Endodermal cell (in vitro differentiated cells): ENCODE measurements around the gene RBL2. TPM values are rescaled to one million over a fixed set of nuclear protein-coding genes. Genes with fewer than 3 reads are reported as not detected.
"Not testable (repeated sequence)": the region's sequence is repeated elsewhere in the genome, so short reads cannot be mapped to it uniquely, and the experiment has no call there.

ENCODE experiments used
- DNase-seq: peaks from one replicate; pipeline ENCODE4 v3.0.0-alpha.2; 2017
- H3K27ac ChIP-seq: 2 replicates; pipeline ENCODE4 v1.5.1; 2013; ENCODE audit warnings: mild to moderate bottlenecking, low read depth, low read length, moderate library complexity
- H3K27me3 ChIP-seq: 2 replicates; pipeline ENCODE4 v1.6.1; 2013; ENCODE audit warnings: mild to moderate bottlenecking, low read length, moderate library complexity; ENCODE audit not compliant: insufficient read depth, control insufficient read depth, poor library complexity, severe bottlenecking
- H3K36me3 ChIP-seq: 2 replicates; pipeline ENCODE4 v1.7.0; 2013; ENCODE audit warnings: mild to moderate bottlenecking, low read length, moderate library complexity; ENCODE audit not compliant: control insufficient read depth, insufficient read depth
- H3K4me1 ChIP-seq: one replicate; pipeline ENCODE4 v1.7.0; 2013; ENCODE audit warnings: low read length; ENCODE audit not compliant: control insufficient read depth, insufficient read depth
- H3K4me3 ChIP-seq: 2 replicates; pipeline ENCODE4 v1.5.1; 2013; ENCODE audit warnings: mild to moderate bottlenecking, low read length, moderate library complexity
- H3K9ac ChIP-seq: 2 replicates; pipeline ENCODE4 v1.6.1; 2013; ENCODE audit warnings: mild to moderate bottlenecking, low read length, moderate library complexity; ENCODE audit not compliant: poor library complexity, severe bottlenecking; ENCODE audit errors: extremely low read depth
- H3K9me3 ChIP-seq: 2 replicates; pipeline ENCODE4 v1.6.1; 2013; ENCODE audit warnings: mild to moderate bottlenecking, low read length, moderate library complexity; ENCODE audit not compliant: control insufficient read depth
- H3K27ac Mint-ChIP-seq: 2 replicates; pipeline ENCODE4 v1.8.0; 2020; ENCODE audit warnings: mixed read lengths
- H3K27me3 Mint-ChIP-seq: 2 replicates; pipeline ENCODE4 v1.8.0; 2021; ENCODE audit warnings: mild to moderate bottlenecking, mixed read lengths; ENCODE audit not compliant: insufficient read depth
- H3K36me3 Mint-ChIP-seq: 2 replicates; pipeline ENCODE4 v1.8.0; 2020; ENCODE audit warnings: low read depth, mixed read lengths
- H3K4me1 Mint-ChIP-seq: 2 replicates; pipeline ENCODE4 v1.8.0; 2020; ENCODE audit warnings: mixed read lengths
- H3K4me3 Mint-ChIP-seq: 2 replicates; pipeline ENCODE4 v1.8.0; 2020; ENCODE audit warnings: mild to moderate bottlenecking, moderate library complexity, mixed read lengths
- H3K9me3 Mint-ChIP-seq: 2 replicates; pipeline ENCODE4 v1.8.0; 2020; ENCODE audit warnings: mild to moderate bottlenecking, mixed read lengths
- WGBS, 2 experiments: methylation state at CpG; one replicate each; pipeline versions ENCODE4 v1.1.5 to v1.1.7; 2013; ENCODE audit warnings: missing lambda C conversion rate in 2 of 2, mixed read lengths in 1 of 2; ENCODE audit not compliant: insufficient coverage in 1 of 2, insufficient read length in 1 of 2; 5-methylcytosine and 5-hydroxymethylcytosine counted together
- total RNA-seq, 2 donors: library from RNA; stranded (reverse); fragmentation: NEBNext Ultra II Directional in 1 of 2; extraction: Animal tissue kit (Norgen Biotek cat#: 25700) in 1 of 2; gene quantifications; 2 replicates in 1 of 2; 3 replicates in 1 of 2; pipeline ENCODE4 v1.2.1, GENCODE V29; 2021
- TF ChIP-seq, protein P1 (sequence below): fragments of 200-600 bp; sonication (generic); conservative IDR thresholded peaks from 2 replicates; pipeline ENCODE4 v1.5.0; 2021; ENCODE audit warnings: antibody characterized with exemption, mild to moderate bottlenecking

Gene RBL2
- total RNA-seq, 2 donors from 2014 or later: 34.9 to 46.0 TPM

DNA sequence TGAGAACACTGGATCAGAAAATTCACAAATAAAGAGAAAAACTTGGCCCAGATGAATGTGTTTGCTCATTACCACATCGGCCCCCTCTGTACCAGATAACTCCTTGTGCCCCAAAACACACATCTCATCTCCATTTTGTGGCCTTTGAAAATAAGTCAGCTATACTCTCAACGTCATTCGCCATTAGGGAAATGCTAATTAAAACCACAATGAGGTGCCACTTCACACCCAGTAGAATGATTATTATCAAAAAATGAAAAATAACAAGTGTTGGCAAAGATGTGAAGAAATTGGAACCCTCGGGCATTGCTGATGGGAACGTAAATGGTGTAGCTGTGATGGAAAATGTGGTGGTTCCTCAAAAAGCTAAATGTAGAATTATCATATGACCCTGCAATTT, 103.4 kb downstream of the RBL2 start:
- no peaks in the 10 kb centered on the region for H3K27me3 Mint-ChIP-seq
- H3K9ac ChIP-seq: no peak overlapping the region
- TF ChIP-seq, protein P1, sequence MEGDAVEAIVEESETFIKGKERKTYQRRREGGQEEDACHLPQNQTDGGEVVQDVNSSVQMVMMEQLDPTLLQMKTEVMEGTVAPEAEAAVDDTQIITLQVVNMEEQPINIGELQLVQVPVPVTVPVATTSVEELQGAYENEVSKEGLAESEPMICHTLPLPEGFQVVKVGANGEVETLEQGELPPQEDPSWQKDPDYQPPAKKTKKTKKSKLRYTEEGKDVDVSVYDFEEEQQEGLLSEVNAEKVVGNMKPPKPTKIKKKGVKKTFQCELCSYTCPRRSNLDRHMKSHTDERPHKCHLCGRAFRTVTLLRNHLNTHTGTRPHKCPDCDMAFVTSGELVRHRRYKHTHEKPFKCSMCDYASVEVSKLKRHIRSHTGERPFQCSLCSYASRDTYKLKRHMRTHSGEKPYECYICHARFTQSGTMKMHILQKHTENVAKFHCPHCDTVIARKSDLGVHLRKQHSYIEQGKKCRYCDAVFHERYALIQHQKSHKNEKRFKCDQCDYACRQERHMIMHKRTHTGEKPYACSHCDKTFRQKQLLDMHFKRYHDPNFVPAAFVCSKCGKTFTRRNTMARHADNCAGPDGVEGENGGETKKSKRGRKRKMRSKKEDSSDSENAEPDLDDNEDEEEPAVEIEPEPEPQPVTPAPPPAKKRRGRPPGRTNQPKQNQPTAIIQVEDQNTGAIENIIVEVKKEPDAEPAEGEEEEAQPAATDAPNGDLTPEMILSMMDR: no peak
- no peak overlapping the region for H3K4me3 ChIP-seq
- H3K4me1 ChIP-seq: no peaks in the 10 kb centered on the region
- no peaks in the 10 kb centered on the region for H3K9me3 ChIP-seq
- no peak overlapping the region for H3K27ac ChIP-seq
- H3K27ac Mint-ChIP-seq: no peak overlapping the region
- H3K36me3 ChIP-seq: no peaks in the 10 kb centered on the region
- H3K4me1 Mint-ChIP-seq: no peaks in the 10 kb centered on the region
- peaks cover 20% of the 10 kb centered on the region for H3K9me3 Mint-ChIP-seq
- WGBS, 2 experiments: 90 to 98% methylated on average over 5 of the region's 5 CpGs
- DNase-seq: no peak
- no peaks in the 10 kb centered on the region for H3K36me3 Mint-ChIP-seq
- H3K27me3 ChIP-seq: no peaks in the 10 kb centered on the region
- no peak overlapping the region for H3K4me3 Mint-ChIP-seq

DNA sequence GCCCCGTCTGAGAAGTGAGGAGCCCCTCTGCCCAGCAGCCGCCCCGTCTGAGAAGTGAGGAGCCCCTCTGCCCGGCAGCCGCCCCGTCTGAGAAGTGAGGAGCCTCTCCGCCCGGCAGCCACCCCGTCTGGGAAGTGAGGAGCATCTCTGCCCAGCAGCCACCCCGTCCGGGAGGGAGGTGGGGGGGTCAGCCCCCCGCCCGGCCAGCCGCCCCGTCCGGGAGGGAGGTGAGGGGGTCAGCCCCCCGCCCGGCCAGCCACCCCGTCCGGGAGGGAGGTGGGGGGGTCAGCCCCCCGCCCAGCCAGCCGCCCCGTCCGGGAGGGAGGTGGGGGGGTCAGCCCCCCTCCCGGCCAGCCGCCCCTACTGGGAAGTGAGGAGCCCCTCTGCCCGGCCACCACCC, 105.1 kb downstream of the RBL2 start:
- not testable (repeated sequence) for H3K27ac Mint-ChIP-seq, H3K4me3 ChIP-seq, H3K9ac ChIP-seq, H3K36me3 Mint-ChIP-seq, H3K27me3 Mint-ChIP-seq, DNase-seq, H3K36me3 ChIP-seq, H3K4me1 Mint-ChIP-seq, H3K4me1 ChIP-seq, H3K27me3 ChIP-seq, H3K4me3 Mint-ChIP-seq, H3K27ac ChIP-seq, H3K9me3 ChIP-seq
- WGBS, 2 experiments: 88% methylated on average over 19 of the region's 27 CpGs; no CpG with 5 or more reads in 1 of the 2 experiments
- peaks cover 20% of the 10 kb centered on the region for H3K9me3 Mint-ChIP-seq

DNA sequence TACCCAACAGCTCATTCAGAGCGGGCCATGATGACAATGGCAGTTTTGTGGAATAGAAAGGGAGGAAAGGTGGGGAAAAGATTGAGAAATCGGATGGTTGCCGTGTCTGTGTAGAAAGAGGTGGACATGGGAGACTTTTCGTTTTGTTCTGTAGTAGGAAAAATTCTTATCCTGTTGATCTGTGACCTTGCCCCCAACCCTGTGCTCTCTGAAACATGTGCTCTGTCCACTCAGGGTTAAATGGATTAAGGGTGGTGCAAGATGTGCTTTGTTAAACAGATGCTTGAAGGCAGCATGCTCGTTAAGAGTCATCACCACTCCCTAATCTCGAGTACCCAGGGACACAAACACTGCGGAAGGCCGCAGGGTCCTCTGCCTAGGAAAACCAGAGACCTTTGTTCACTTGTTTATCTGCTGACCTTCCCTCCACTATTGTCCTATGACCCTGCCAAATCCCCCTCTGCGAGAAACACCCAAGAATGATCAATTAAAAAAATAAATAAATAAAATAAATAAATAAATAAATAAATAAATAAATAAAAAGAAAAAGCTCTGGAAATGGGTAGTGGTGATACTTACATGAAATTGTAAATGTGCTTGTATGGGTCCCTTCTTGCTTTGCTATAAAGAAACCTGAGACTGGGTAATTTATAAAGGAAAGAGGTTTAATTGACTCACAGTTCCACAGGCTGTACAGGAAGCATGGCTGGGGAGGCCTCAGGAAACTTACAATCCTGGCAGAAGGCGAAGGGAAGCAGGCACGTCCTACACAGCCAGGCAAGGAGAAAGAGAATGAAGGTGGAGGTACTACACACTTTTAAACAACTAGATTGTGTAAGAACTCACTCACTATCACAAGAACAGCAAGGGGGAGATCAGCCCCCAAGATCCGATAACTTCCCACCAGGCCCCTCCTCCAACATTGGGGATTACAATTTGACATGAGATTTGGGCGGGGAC, 105.8 kb downstream of the RBL2 start:
- not testable (repeated sequence) for H3K27me3 ChIP-seq, H3K27ac ChIP-seq, H3K27me3 Mint-ChIP-seq, H3K9me3 ChIP-seq, H3K27ac Mint-ChIP-seq, DNase-seq, H3K36me3 ChIP-seq, H3K4me1 Mint-ChIP-seq, H3K9ac ChIP-seq, H3K4me3 ChIP-seq, H3K36me3 Mint-ChIP-seq, H3K4me1 ChIP-seq, H3K4me3 Mint-ChIP-seq
- peaks cover 20% of the 10 kb centered on the region for H3K9me3 Mint-ChIP-seq
- WGBS, 2 experiments: 90 to 93% methylated on average over 3 to 8 of the region's 13 CpGs

Other genes starting within 250 kb of the RBL2 start
- gene AKTIP, start 68.7 kb downstream of the RBL2 start, total RNA-seq: 10 to 100 TPM; 18.3 to 21.3 TPM